Chondrocyte (in vitro differentiated cells): ENCODE measurements around the gene FXYD7. TPM values are rescaled to one million over a fixed set of nuclear protein-coding genes. Genes with fewer than 3 reads are reported as not detected.

Experiments used
- DNase-seq: peaks from one replicate; pipeline ENCODE4 v3.0.0; 2021; ENCODE audit warnings: mixed read lengths, low spot score
- H3K27ac Mint-ChIP-seq: one replicate; pipeline ENCODE4 v1.8.0; 2021; ENCODE audit warnings: mild to moderate bottlenecking, moderate library complexity, mixed read lengths; ENCODE audit not compliant: unreplicated experiment
- H3K27me3 Mint-ChIP-seq: 2 replicates; pipeline ENCODE4 v1.8.0; 2021; ENCODE audit warnings: low read depth, mixed read lengths
- H3K36me3 Mint-ChIP-seq: 2 replicates; pipeline ENCODE4 v1.8.0; 2021; ENCODE audit warnings: low read depth, mixed read lengths
- H3K4me1 Mint-ChIP-seq: 2 replicates; pipeline ENCODE4 v1.8.0; 2021; ENCODE audit warnings: low read depth, mild to moderate bottlenecking, mixed read lengths
- H3K4me3 Mint-ChIP-seq: one replicate; pipeline ENCODE4 v1.8.0; 2021; ENCODE audit warnings: mild to moderate bottlenecking, moderate library complexity, mixed read lengths; ENCODE audit not compliant: unreplicated experiment
- H3K9me3 Mint-ChIP-seq: 2 replicates; pipeline ENCODE4 v1.8.0; 2021; ENCODE audit warnings: low read depth, mixed read lengths
- CTCF ChIP-seq: fragments of 200-600 bp; sonication (generic); IDR thresholded peaks from 2 replicates; pipeline ENCODE4 v1.5.0; 2021; ENCODE audit warnings: antibody characterized with exemption, mild to moderate bottlenecking, moderate library complexity
- total RNA-seq: library from RNA; stranded (reverse); gene quantifications from 3 replicates; pipeline ENCODE4 v1.2.1, GENCODE V29; 2021

The FXYD7 gene
- total RNA-seq, 1 donor from 2014 or later, result not detected

- no peak for TF ChIP-seq CTCF
- Mint-ChIP-seq H3K4me1 (peaks cover 10% of the 10 kb centered on the region), H3K27me3 (peaks cover 7% of the 10 kb centered on the region), H3K27ac (no peak overlapping the region), H3K36me3 (no peaks in the 10 kb centered on the region), H3K9me3 (no peaks in the 10 kb centered on the region), H3K4me3 (no peak overlapping the region)
- no peak for DNase-seq
Measured at GRCh38 chr19:35130761-35131720, 12.0 kb upstream of the FXYD7 start.

- Mint-ChIP-seq H3K4me3 (no peak overlapping the region), H3K36me3 (no peaks in the 10 kb centered on the region)
Measured at GRCh38 chr19:35132254-35132653, 10.8 kb upstream of the FXYD7 start.

GRCh38 chr19:35133826-35134225 is 9.2 kb upstream of the FXYD7 start:
- Mint-ChIP-seq H3K4me3 (no peak overlapping the region), H3K27me3 (peaks cover 8% of the 10 kb centered on the region), H3K36me3 (no peaks in the 10 kb centered on the region), H3K4me1 (peaks cover 15% of the 10 kb centered on the region), H3K27ac (no peak overlapping the region), H3K9me3 (no peaks in the 10 kb centered on the region)
- TF ChIP-seq CTCF, result no peak
- DNase-seq, result no peak

More at GRCh38 chr19:35132254-35132653, 10.8 kb upstream of the FXYD7 start:
- no peak for DNase-seq
- H3K4me1 Mint-ChIP-seq, result peaks cover 10% of the 10 kb centered on the region
- H3K27me3 Mint-ChIP-seq, result peaks cover 7% of the 10 kb centered on the region
- no peak for TF ChIP-seq CTCF
- H3K9me3 Mint-ChIP-seq, result no peaks in the 10 kb centered on the region
- no peak overlapping the region for H3K27ac Mint-ChIP-seq

GRCh38 chr19:35134601-35135242 is 8.3 kb upstream of the FXYD7 start, which contains the start of gene LGI4:
LGI4 (minus strand) TSS chr19:35135059; CDS start chr19:35134680, 379 bp downstream.
- H3K36me3 Mint-ChIP-seq, result no peaks in the 10 kb centered on the region
- no peaks in the 10 kb centered on the region for H3K9me3 Mint-ChIP-seq
- H3K27ac Mint-ChIP-seq, result peak within 1 kb of the TSS; percentile 75
- H3K4me3 Mint-ChIP-seq, result peak within 1 kb of the TSS; percentile 58
- H3K27me3 Mint-ChIP-seq, result peaks cover 6% of the 10 kb centered on the region
- peaks cover 24% of the 10 kb centered on the region for H3K4me1 Mint-ChIP-seq
- TF ChIP-seq CTCF, result no peak
- DNase-seq, result no peak

GRCh38 chr19:35135389-35135909 is 7.6 kb upstream of the FXYD7 start:
- H3K27me3 Mint-ChIP-seq, result peaks cover 6% of the 10 kb centered on the region
- no peaks in the 10 kb centered on the region for H3K36me3 Mint-ChIP-seq
- no peaks in the 10 kb centered on the region for H3K9me3 Mint-ChIP-seq
- H3K4me1 Mint-ChIP-seq, result peaks cover 31% of the 10 kb centered on the region
- no peak for DNase-seq
- no peak overlapping the region for H3K27ac Mint-ChIP-seq
- H3K4me3 Mint-ChIP-seq, result no peak overlapping the region
- peak; percentile 95 for TF ChIP-seq CTCF
